H1 (cell line): Measurements from ENCODE around the gene GLYR1. TPM values are rescaled to one million over a fixed set of nuclear protein-coding genes. Genes with fewer than 3 reads are reported as not detected.

Experiments
- CTCF ChIA-PET: fragments of 300-600 bp; sonication (Branson Sonifier 250); formaldehyde crosslinking; loops from one replicate; lab custom pipeline; 2021; ENCODE audit not compliant: partially characterized antibody; lab: Charles Lee
- POLR2A ChIA-PET: fragments of 300-600 bp; sonication (Branson Sonifier 250); formaldehyde crosslinking; loops from one replicate; lab custom pipeline; 2021; ENCODE audit warnings: inconsistent platforms; ENCODE audit not compliant: partially characterized antibody; lab: Charles Lee
- DNase-seq, 2 experiments: peaks; one replicate each; pipeline versions ENCODE4 v3.0.0 to v3.0.0-alpha.2; 2010 to 2022; ENCODE audit warnings: low spot score in 2 of 2, low read depth in 1 of 2, mixed read lengths in 1 of 2
- FAIRE-seq: peaks from 2 replicates; lab custom pipeline; 2011; peaks lifted over from hg19 to GRCh38; lab: Jason Lieb, UNC
- H2AFZ ChIP-seq: 2 replicates; pipeline ENCODE4 v1.8.1; 2012; ENCODE audit warnings: low read length, inconsistent platforms
- H2AK5ac ChIP-seq: 2 replicates; pipeline ENCODE4 v1.6.1; 2013; ENCODE audit warnings: low read depth, low read length
- H2BK120ac ChIP-seq: replicated peaks from 2 replicates; pipeline ENCODE3; 2013; ENCODE audit warnings: low read depth, low read length, inconsistent platforms
- H2BK12ac ChIP-seq: 2 replicates; pipeline ENCODE4 v1.6.1; 2013; ENCODE audit warnings: low read depth, low read length
- H2BK15ac ChIP-seq: 2 replicates; pipeline ENCODE4 v1.6.1; 2013; ENCODE audit warnings: low read length
- H2BK20ac ChIP-seq: 2 replicates; pipeline ENCODE4 v1.6.1; 2013; ENCODE audit warnings: low read length
- H2BK5ac ChIP-seq: 2 replicates; pipeline ENCODE4 v1.6.1; 2013; ENCODE audit warnings: low read depth, low read length
- H3K14ac ChIP-seq: 2 replicates; pipeline ENCODE4 v1.6.1; 2013; ENCODE audit warnings: inconsistent platforms; ENCODE audit not compliant: insufficient read length
- H3K18ac ChIP-seq: 2 replicates; pipeline ENCODE4 v1.6.1; 2013; ENCODE audit warnings: low read length; ENCODE audit errors: extremely low read depth
- H3K23ac ChIP-seq: 2 replicates; pipeline ENCODE4 v1.6.1; 2013; ENCODE audit warnings: inconsistent platforms; ENCODE audit not compliant: insufficient read length
- H3K23me2 ChIP-seq: 2 replicates; pipeline ENCODE4 v1.6.1; 2013; ENCODE audit warnings: low read depth, low read length
- H3K27ac ChIP-seq: 2 replicates; pipeline ENCODE4 v1.6.1; 2011; ENCODE audit warnings: low read depth, low read length, inconsistent platforms
- H3K27me3 ChIP-seq, 4 experiments: replicated peaks in 1 of 4; 1 replicate in 1 of 4; 2 replicates in 3 of 4; pipeline versions ENCODE4 v1.6.1 to v1.8.1; 2011 to 2013; ENCODE audit warnings: low read length in 3 of 4, mild to moderate bottlenecking in 3 of 4, inconsistent platforms in 2 of 4, mixed read lengths in 2 of 4, moderate library complexity in 1 of 4; ENCODE audit not compliant: control insufficient read depth in 3 of 4, insufficient read depth in 3 of 4; ENCODE audit errors: extremely low read depth in 1 of 4
- H3K36me3 ChIP-seq, 4 experiments: 2 replicates each; pipeline versions ENCODE4 v1.6.1 to v1.8.1; 2011 to 2013; ENCODE audit warnings: mild to moderate bottlenecking in 4 of 4, low read length in 3 of 4, moderate library complexity in 2 of 4, control low read depth in 1 of 4, inconsistent platforms in 1 of 4; ENCODE audit not compliant: insufficient read depth in 4 of 4, control insufficient read depth in 2 of 4
- H3K4ac ChIP-seq: replicated peaks from 2 replicates; pipeline ENCODE3; 2013; ENCODE audit warnings: low read length, low read depth, mixed read lengths, inconsistent platforms; ENCODE audit not compliant: insufficient read length
- H3K4me1 ChIP-seq, 4 experiments: replicated peaks in 1 of 4; 1 replicate in 1 of 4; 2 replicates in 3 of 4; pipeline versions ENCODE4 v1.6.1 to v1.8.1; 2011 to 2013; ENCODE audit warnings: low read length in 3 of 4, inconsistent platforms in 2 of 4, mixed read lengths in 1 of 4; ENCODE audit not compliant: insufficient read depth in 4 of 4, control insufficient read depth in 3 of 4
- H3K4me2 ChIP-seq, 2 experiments: 2 replicates each; pipeline versions ENCODE4 v1.6.1 to v1.8.1; 2011 to 2013; ENCODE audit warnings: low read depth in 2 of 2, low read length in 2 of 2, control low read depth in 1 of 2, inconsistent platforms in 1 of 2, mild to moderate bottlenecking in 1 of 2; ENCODE audit not compliant: insufficient read depth in 1 of 2
- H3K4me3 ChIP-seq, 4 experiments: fragments of 200-600, 300-600 bp in 1 of 4; sonication (generic), shearing (Covaris generic), sonication (Bioruptor Twin) in 1 of 4; 2 replicates each; pipeline versions ENCODE4 v1.5.1 to v1.8.1; 2011 to 2016; ENCODE audit warnings: low read length in 4 of 4, low read depth in 3 of 4, control low read depth in 2 of 4, inconsistent platforms in 2 of 4, mild to moderate bottlenecking in 2 of 4, mixed read lengths in 1 of 4, moderate library complexity in 1 of 4; ENCODE audit not compliant: insufficient read depth in 2 of 4; ENCODE audit errors: extremely low read depth in 1 of 4
- H3K56ac ChIP-seq: replicated peaks from 2 replicates; pipeline ENCODE3; 2013; ENCODE audit warnings: low read depth, mild to moderate bottlenecking, mixed read lengths, low read length, inconsistent platforms; ENCODE audit not compliant: insufficient read length
- H3K79me1 ChIP-seq: 2 replicates; pipeline ENCODE4 v1.6.1; 2013; ENCODE audit warnings: low read depth, low read length, control low read depth
- H3K79me2 ChIP-seq, 2 experiments: 2 replicates each; pipeline versions ENCODE4 v1.6.1 to v1.8.1; 2012 to 2013; ENCODE audit warnings: low read length in 2 of 2, mild to moderate bottlenecking in 2 of 2, inconsistent platforms in 1 of 2; ENCODE audit not compliant: insufficient read depth in 2 of 2, control insufficient read depth in 1 of 2
- H3K9ac ChIP-seq, 4 experiments: replicated peaks in 1 of 4; 1 replicate in 1 of 4; 2 replicates in 3 of 4; pipeline versions ENCODE4 v1.6.1 to v1.8.1; 2011 to 2013; ENCODE audit warnings: low read depth in 3 of 4, low read length in 3 of 4, control low read depth in 2 of 4, mild to moderate bottlenecking in 2 of 4, moderate library complexity in 2 of 4, inconsistent platforms in 1 of 4; ENCODE audit errors: extremely low read depth in 1 of 4
- H3K9me3 ChIP-seq, 2 experiments: 2 replicates each; pipeline versions ENCODE4 v1.6.1 to v1.8.1; 2012 to 2013; ENCODE audit warnings: mild to moderate bottlenecking in 2 of 2, moderate library complexity in 2 of 2, control low read depth in 1 of 2, inconsistent platforms in 1 of 2, low read depth in 1 of 2, low read length in 1 of 2, mixed read lengths in 1 of 2; ENCODE audit not compliant: insufficient read depth in 2 of 2
- H4K20me1 ChIP-seq, 2 experiments: replicated peaks in 1 of 2; 2 replicates each; pipeline versions ENCODE3 to v1.8.1; 2011 to 2013; ENCODE audit warnings: inconsistent platforms in 2 of 2, low read length in 2 of 2, mild to moderate bottlenecking in 1 of 2; ENCODE audit not compliant: insufficient read depth in 2 of 2, control insufficient read depth in 1 of 2
- H4K5ac ChIP-seq: 2 replicates; pipeline ENCODE4 v1.6.1; 2013; ENCODE audit warnings: low read length, low read depth, mixed read lengths, inconsistent platforms; ENCODE audit not compliant: insufficient read length
- H4K8ac ChIP-seq: 2 replicates; pipeline ENCODE4 v1.8.0; 2013; ENCODE audit warnings: mild to moderate bottlenecking, moderate library complexity, low read length, inconsistent platforms; ENCODE audit not compliant: insufficient read depth; ENCODE audit errors: extremely low read depth
- H4K91ac ChIP-seq: replicated peaks from 2 replicates; pipeline ENCODE3; 2013; ENCODE audit warnings: low read length, mixed read lengths, inconsistent platforms; ENCODE audit not compliant: insufficient read length
- ATF2 ChIP-seq: IDR thresholded peaks from 2 replicates; pipeline ENCODE4 v1.6.1; 2012; ENCODE audit warnings: low read length, inconsistent platforms
- BCL11A ChIP-seq, 2 experiments: IDR thresholded peaks; one replicate each; pipeline ENCODE4 v1.6.1; 2011; ENCODE audit warnings: low read depth in 2 of 2, low read length in 2 of 2, mild to moderate bottlenecking in 2 of 2
- CHD2 ChIP-seq: IDR thresholded peaks from 2 replicates; pipeline ENCODE4 v1.6.1; 2012; ENCODE audit warnings: low read length, improper control_type of control experiment
- CTCF ChIP-seq, 3 experiments: IDR thresholded peaks; 1 replicate in 2 of 3; 2 replicates in 1 of 3; pipeline versions ENCODE4 v1.5.1 to v1.6.1; 2011; ENCODE audit warnings: low read length in 3 of 3, mild to moderate bottlenecking in 3 of 3, inconsistent platforms in 2 of 3, low read depth in 1 of 3, moderate library complexity in 1 of 3; ENCODE audit not compliant: insufficient read depth in 1 of 3; ENCODE audit errors: control extremely low read depth in 1 of 3
- GTF2F1 ChIP-seq: IDR thresholded peaks from 2 replicates; pipeline ENCODE4 v1.6.1; 2012; ENCODE audit warnings: low read depth, low read length, improper control_type of control experiment, borderline replicate concordance
- HDAC2 ChIP-seq, 2 experiments: fragments of 300-600 bp in 1 of 2; sonication (generic) in 1 of 2; IDR thresholded peaks; 2 replicates each; pipeline ENCODE4 v1.6.1; 2011 to 2012; ENCODE audit warnings: low read depth in 2 of 2, low read length in 2 of 2, mild to moderate bottlenecking in 2 of 2, moderate library complexity in 2 of 2, borderline replicate concordance in 1 of 2, inconsistent platforms in 1 of 2
- RXRA ChIP-seq: IDR thresholded peaks from 2 replicates; pipeline ENCODE4 v1.6.1; 2011; ENCODE audit warnings: low read depth, mild to moderate bottlenecking, low read length, moderate library complexity; ENCODE audit not compliant: insufficient read depth
- SIX5 ChIP-seq: IDR thresholded peaks from 2 replicates; pipeline ENCODE4 v1.6.1; 2011; ENCODE audit warnings: mild to moderate bottlenecking, low read depth, low read length
- WGBS, 2 experiments: shearing (Covaris generic) in 1 of 2; methylation state at CpG; one replicate each; pipeline versions ENCODE4 v1.1.6 to v1.1.7; 2013 to 2015; ENCODE audit warnings: low lambda C conversion rate in 2 of 2, mixed read lengths in 2 of 2, inconsistent platforms in 1 of 2, low coverage in 1 of 2, missing lambda C conversion rate in 1 of 2; ENCODE audit not compliant: insufficient replicate concordance in 2 of 2, insufficient coverage in 1 of 2, insufficient read length in 1 of 2; ENCODE audit errors: extremely low coverage in 1 of 2, missing lambda C conversion rate in 1 of 2; 5-methylcytosine and 5-hydroxymethylcytosine counted together
- polyA plus RNA-seq, 7 experiments: library from polyadenylated mRNA; depleted of rRNA in 3 of 7; stranded (reverse) in 5 of 7; unstranded in 2 of 7; fragments of >200 nt in 5 of 7; fragments of 200-250 nt in 2 of 7; gene quantifications; 1 replicate in 5 of 7; 2 replicates in 1 of 7; 4 replicates in 1 of 7; pipeline versions ENCODE4 v1.2.1 to v1.2.3, GENCODE V29; 2011 to 2013; ENCODE audit warnings: missing spikeins in 2 of 7, mixed read lengths in 2 of 7
- total RNA-seq: library from RNA; stranded (reverse); fragmentation: NEBNext Ultra II Directional; extraction: Animal tissue kit (Norgen Biotek cat#: 25700); gene quantifications from 2 replicates; pipeline ENCODE4 v1.2.1, GENCODE V29; 2021

GLYR1 gene
- total and polyA plus RNA-seq, 2 of the 8 experiments (the other 6 are each of a cell fraction or from before 2014, with no cell fraction given), result 50.2 to 115 TPM

- Histone ChIP-seq H2AFZ (no peak overlapping the region), H3K4me3 (no peak overlapping the region), H3K4me1 (no peaks in the 10 kb centered on the region), H3K36me3 (peaks cover 19 to 88% (median 63%) of the 10 kb centered on the region in 4 experiments), H4K5ac (no peak overlapping the region), H3K18ac (no peak overlapping the region), H3K27me3 (no peaks in the 10 kb centered on the region), H3K23me2 (no peaks in the 10 kb centered on the region), H4K91ac (no peak overlapping the region), H4K20me1 (peaks cover 3 to 6% of the 10 kb centered on the region in 2 experiments), H3K79me2 (no peaks in the 10 kb centered on the region), H3K56ac (no peak overlapping the region), H3K9ac (no peak overlapping the region), H2BK15ac (no peak overlapping the region), H3K4me2 (no peak overlapping the region), H3K14ac (no peak overlapping the region), H2BK120ac (no peak overlapping the region), H3K27ac (no peak overlapping the region), H3K9me3 (no peaks in the 10 kb centered on the region), H2BK12ac (no peak overlapping the region), H2BK20ac (no peak overlapping the region), H3K79me1 (no peaks in the 10 kb centered on the region), H3K4ac (no peak overlapping the region), H3K23ac (no peak overlapping the region), H2BK5ac (no peak overlapping the region), H2AK5ac (no peak overlapping the region), H4K8ac (no peak overlapping the region)
- ChIA-PET CTCF (interaction anchor here (0.6 to 2.6 kb wide), 5 partner anchors 53 to 83 kb away, joined by 3 to 10 read pairs (median 7); partner anchors contain the start of gene SEC14L5), POLR2A (no interaction called here)
- DNase-seq (no peak), FAIRE-seq (no peak)
- 90% methylated on average over 11 of the region's 11 CpGs; no CpG with 5 or more reads in 1 of the 2 experiments for WGBS, 2 experiments
- TF ChIP-seq SIX5 (no peak), BCL11A (IDR thresholded peaks at IDR 0.05; ENCODE audit: low read depth in 2 of 2, low read length in 2 of 2) (no peak), ATF2 (no peak), CHD2 (no peak), HDAC2 (IDR thresholded peaks at IDR 0.05; ENCODE audit: borderline replicate concordance in 1 of 2, low read depth in 2 of 2, low read length in 2 of 2) (no peak), RXRA (no peak), CTCF (IDR thresholded peaks at IDR 0.05; ENCODE audit: control extremely low read depth in 1 of 3, insufficient read depth in 1 of 3, low read depth in 1 of 3, low read length in 3 of 3) (no peak), GTF2F1 (no peak)
Observed at GRCh38 chr16:4882633-4883285, 35.7 kb upstream of the GLYR1 start.
